ENCODE results near the gene ADAMTS9. TPM values are rescaled to one million over a fixed set of nuclear protein-coding genes. Genes with fewer than 3 reads are reported as not detected.
A peak's percentile ranks its signal among the peaks of the same experiment; 100 is the strongest.

The ADAMTS9 gene
- total and polyA plus RNA-seq, 4 donors: 1.2 to 13.8 (median 7.4) TPM

DNA sequence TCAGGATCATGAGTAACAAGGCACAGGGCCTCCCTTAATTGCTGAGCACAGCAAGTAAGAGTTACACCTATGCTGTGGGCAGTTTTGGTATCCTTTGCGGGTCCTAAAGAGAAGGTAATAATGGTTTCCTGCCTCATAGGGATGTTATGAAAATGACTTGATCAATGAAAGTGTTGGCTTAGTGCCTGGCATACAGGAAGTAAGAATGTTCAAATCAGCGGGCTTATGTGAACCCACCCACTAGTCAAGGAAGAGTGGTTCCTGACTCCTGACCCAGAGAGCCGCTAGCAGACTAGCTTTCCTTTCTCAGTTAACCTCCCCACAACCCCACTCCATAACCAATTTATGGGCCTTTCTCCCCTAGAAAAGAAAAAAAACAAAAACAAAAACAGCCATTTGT lies 5.2 kb upstream of the ADAMTS9 start:
- Histone ChIP-seq H3K36me3 (ENCODE audit: control insufficient read depth in 4 of 4, insufficient read depth in 3 of 4, low read depth in 1 of 4, low read length in 3 of 4) (no peaks in the 10 kb centered on the region), H3K27ac (ENCODE audit: low read depth in 1 of 2, low read length in 2 of 2) (no peak overlapping the region), H3K27me3 (ENCODE audit: control insufficient read depth in 4 of 4, insufficient read depth in 4 of 4, low read length in 3 of 4) (peaks cover 0 to 3% (median 0%) of the 10 kb centered on the region in 4 donors), H3K4me3 (ENCODE audit: low read depth in 1 of 3, low read length in 3 of 3) (no peak overlapping the region), H3K9ac (ENCODE audit: low read depth in 1 of 2, low read length in 2 of 2) (no peak overlapping the region), H3K4me1 (ENCODE audit: control insufficient read depth in 4 of 4, insufficient read depth in 4 of 4, low read length in 3 of 4) (peaks cover 0 to 8% (median 5%) of the 10 kb centered on the region in 4 donors), H3K9me3 (ENCODE audit: control insufficient read depth in 4 of 4, low read length in 3 of 4) (no peaks in the 10 kb centered on the region)
- WGBS: 81% methylated on average over 3 of the region's 3 CpGs
- TF ChIP-seq, protein P1, sequence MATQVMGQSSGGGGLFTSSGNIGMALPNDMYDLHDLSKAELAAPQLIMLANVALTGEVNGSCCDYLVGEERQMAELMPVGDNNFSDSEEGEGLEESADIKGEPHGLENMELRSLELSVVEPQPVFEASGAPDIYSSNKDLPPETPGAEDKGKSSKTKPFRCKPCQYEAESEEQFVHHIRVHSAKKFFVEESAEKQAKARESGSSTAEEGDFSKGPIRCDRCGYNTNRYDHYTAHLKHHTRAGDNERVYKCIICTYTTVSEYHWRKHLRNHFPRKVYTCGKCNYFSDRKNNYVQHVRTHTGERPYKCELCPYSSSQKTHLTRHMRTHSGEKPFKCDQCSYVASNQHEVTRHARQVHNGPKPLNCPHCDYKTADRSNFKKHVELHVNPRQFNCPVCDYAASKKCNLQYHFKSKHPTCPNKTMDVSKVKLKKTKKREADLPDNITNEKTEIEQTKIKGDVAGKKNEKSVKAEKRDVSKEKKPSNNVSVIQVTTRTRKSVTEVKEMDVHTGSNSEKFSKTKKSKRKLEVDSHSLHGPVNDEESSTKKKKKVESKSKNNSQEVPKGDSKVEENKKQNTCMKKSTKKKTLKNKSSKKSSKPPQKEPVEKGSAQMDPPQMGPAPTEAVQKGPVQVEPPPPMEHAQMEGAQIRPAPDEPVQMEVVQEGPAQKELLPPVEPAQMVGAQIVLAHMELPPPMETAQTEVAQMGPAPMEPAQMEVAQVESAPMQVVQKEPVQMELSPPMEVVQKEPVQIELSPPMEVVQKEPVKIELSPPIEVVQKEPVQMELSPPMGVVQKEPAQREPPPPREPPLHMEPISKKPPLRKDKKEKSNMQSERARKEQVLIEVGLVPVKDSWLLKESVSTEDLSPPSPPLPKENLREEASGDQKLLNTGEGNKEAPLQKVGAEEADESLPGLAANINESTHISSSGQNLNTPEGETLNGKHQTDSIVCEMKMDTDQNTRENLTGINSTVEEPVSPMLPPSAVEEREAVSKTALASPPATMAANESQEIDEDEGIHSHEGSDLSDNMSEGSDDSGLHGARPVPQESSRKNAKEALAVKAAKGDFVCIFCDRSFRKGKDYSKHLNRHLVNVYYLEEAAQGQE (IDR thresholded peaks at IDR 0.05): no peak
- TF ChIP-seq NR2F2 (IDR thresholded peaks at IDR 0.05) (peak; percentile 46), TAF1 (conservative IDR thresholded peaks at IDR 0.05) (no peak)
- TF ChIP-seq, protein P2, sequence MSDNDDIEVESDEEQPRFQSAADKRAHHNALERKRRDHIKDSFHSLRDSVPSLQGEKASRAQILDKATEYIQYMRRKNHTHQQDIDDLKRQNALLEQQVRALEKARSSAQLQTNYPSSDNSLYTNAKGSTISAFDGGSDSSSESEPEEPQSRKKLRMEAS (IDR thresholded peaks at IDR 0.05): no peak
- TF ChIP-seq, protein P3, sequence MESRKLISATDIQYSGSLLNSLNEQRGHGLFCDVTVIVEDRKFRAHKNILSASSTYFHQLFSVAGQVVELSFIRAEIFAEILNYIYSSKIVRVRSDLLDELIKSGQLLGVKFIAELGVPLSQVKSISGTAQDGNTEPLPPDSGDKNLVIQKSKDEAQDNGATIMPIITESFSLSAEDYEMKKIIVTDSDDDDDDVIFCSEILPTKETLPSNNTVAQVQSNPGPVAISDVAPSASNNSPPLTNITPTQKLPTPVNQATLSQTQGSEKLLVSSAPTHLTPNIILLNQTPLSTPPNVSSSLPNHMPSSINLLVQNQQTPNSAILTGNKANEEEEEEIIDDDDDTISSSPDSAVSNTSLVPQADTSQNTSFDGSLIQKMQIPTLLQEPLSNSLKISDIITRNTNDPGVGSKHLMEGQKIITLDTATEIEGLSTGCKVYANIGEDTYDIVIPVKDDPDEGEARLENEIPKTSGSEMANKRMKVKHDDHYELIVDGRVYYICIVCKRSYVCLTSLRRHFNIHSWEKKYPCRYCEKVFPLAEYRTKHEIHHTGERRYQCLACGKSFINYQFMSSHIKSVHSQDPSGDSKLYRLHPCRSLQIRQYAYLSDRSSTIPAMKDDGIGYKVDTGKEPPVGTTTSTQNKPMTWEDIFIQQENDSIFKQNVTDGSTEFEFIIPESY (IDR thresholded peaks at IDR 0.05): no peak
- no peak for DNase-seq (ENCODE audit: low spot score)

DNA sequence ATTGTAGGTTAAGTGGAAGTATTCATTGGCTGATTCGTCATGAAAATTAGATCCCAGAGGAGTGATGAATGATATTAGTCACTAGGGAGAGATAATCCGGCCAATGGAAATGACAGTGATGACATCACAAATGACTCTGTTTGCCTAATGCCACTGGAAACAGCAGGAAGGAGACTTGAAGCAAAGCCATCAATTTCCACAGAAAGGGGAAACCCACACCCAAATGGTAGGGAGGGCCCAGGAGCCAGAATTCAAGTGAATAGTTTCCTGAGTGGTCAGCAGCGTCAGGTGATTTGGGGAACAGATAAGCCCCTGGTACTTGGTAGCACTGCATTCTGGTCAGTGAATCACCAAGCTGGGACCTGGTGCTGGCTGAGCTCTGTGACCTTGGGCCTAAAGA lies 3.3 kb upstream of the ADAMTS9 start:
- Histone ChIP-seq H3K9me3 (ENCODE audit: control insufficient read depth in 4 of 4, low read length in 3 of 4) (no peaks in the 10 kb centered on the region), H3K4me3 (ENCODE audit: low read depth in 1 of 3, low read length in 3 of 3) (no peak overlapping the region), H3K27ac (ENCODE audit: low read depth in 1 of 2, low read length in 2 of 2) (no peak overlapping the region), H3K27me3 (ENCODE audit: control insufficient read depth in 4 of 4, insufficient read depth in 4 of 4, low read length in 3 of 4) (peaks cover 0 to 3% (median 0%) of the 10 kb centered on the region in 4 donors), H3K9ac (ENCODE audit: low read depth in 1 of 2, low read length in 2 of 2) (no peak overlapping the region), H3K36me3 (ENCODE audit: control insufficient read depth in 4 of 4, insufficient read depth in 3 of 4, low read depth in 1 of 4, low read length in 3 of 4) (no peaks in the 10 kb centered on the region), H3K4me1 (ENCODE audit: control insufficient read depth in 4 of 4, insufficient read depth in 4 of 4, low read length in 3 of 4) (peaks cover 3 to 26% (median 18%) of the 10 kb centered on the region in 4 donors)
- TF ChIP-seq GABPA (IDR thresholded peaks at IDR 0.05 in 1 of 2, conservative IDR thresholded peaks at IDR 0.05 in 1 of 2) (no peak), TAF1 (conservative IDR thresholded peaks at IDR 0.05) (no peak)
- WGBS: 67% methylated on average over 3 of the region's 3 CpGs
- no peak for DNase-seq (ENCODE audit: low spot score)

DNA sequence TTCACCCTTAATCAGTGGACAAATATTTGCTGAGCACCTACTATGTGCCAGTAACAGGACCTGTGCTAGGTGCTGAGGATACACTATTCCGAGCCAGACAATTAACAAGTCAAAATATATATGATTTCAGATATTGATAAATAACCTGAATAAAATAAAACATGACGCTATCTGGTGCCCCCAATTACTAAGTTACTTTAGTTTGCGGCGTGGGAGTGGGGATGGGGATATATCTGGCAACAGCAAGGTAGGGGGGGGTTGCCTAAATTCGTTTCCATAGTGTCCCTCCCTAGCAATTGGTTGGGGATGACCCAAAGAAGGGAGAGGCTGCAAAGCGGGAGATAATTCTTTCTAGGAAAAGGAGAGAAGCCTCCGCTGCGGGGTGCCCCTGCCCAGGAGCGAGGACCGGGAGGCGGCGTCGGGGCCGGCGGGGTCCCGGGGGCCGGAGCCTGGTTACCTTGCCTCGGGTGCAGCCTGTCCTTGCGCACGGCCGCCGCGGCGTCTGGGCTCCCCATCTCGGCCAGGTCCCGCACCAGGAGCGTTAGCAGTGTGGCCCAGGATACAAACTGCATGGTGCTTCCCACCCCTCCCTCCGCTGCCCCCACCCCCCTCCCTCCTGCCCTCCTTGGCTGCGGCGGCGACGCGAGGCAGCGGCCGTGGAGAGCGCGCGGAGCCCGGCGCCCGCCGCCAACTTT lies 567 bp downstream of the ADAMTS9 start:
- Histone ChIP-seq H3K4me1 (ENCODE audit: control insufficient read depth in 4 of 4, insufficient read depth in 4 of 4, low read length in 3 of 4) (peaks cover 3 to 37% (median 27%) of the 10 kb centered on the region in 4 donors), H3K9ac (ENCODE audit: low read depth in 1 of 2, low read length in 2 of 2) (peak overlapping the region in 1 of 2 donors; percentile 54), H3K27me3 (ENCODE audit: control insufficient read depth in 4 of 4, insufficient read depth in 4 of 4, low read length in 3 of 4) (peaks cover 0 to 3% (median 0%) of the 10 kb centered on the region in 4 donors), H3K27ac (ENCODE audit: low read depth in 1 of 2, low read length in 2 of 2) (peak overlapping the region; percentile 87 to 90), H3K9me3 (ENCODE audit: control insufficient read depth in 4 of 4, low read length in 3 of 4) (no peaks in the 10 kb centered on the region), H3K4me3 (ENCODE audit: low read depth in 1 of 3, low read length in 3 of 3) (peak overlapping the region; percentile 47 to 74 (median 52)), H3K36me3 (ENCODE audit: control insufficient read depth in 4 of 4, insufficient read depth in 3 of 4, low read depth in 1 of 4, low read length in 3 of 4) (no peaks in the 10 kb centered on the region)
- DNase-seq (ENCODE audit: low spot score): peak; percentile 36
- 1% methylated on average over 42 of the region's 42 CpGs for WGBS
- TF ChIP-seq HNF4G (IDR thresholded peaks at IDR 0.05): no peak
- TF ChIP-seq, protein P3 (IDR thresholded peaks at IDR 0.05): no peak
- no peak for TF ChIP-seq NR2F2 (IDR thresholded peaks at IDR 0.05)
- no peak for TF ChIP-seq HNF4A (conservative IDR thresholded peaks at IDR 0.05)
- no peak for TF ChIP-seq GABPA (IDR thresholded peaks at IDR 0.05 in 1 of 2, conservative IDR thresholded peaks at IDR 0.05 in 1 of 2)
- TF ChIP-seq FOXA2 (IDR thresholded peaks at IDR 0.05): no peak
- TF ChIP-seq JUND (IDR thresholded peaks at IDR 0.05): no peak
- no peak for TF ChIP-seq FOXA1 (IDR thresholded peaks at IDR 0.05)
- TF ChIP-seq TAF1 (conservative IDR thresholded peaks at IDR 0.05): no peak
- no peak for TF ChIP-seq RXRA (IDR thresholded peaks at IDR 0.05)
- TF ChIP-seq, protein P1 (IDR thresholded peaks at IDR 0.05): no peak
- no peak for TF ChIP-seq RAD21 (IDR thresholded peaks at IDR 0.05)

Measured in liver (tissue), 9 donors.